Measurements from ENCODE around the gene NCK2. TPM values are rescaled to one million over a fixed set of nuclear protein-coding genes. Genes with fewer than 3 reads are reported as not detected.

Gene NCK2
- total RNA-seq, 1 experiment from 2014 or later = 45.4 TPM

GRCh38 chr2:105883911-105884694 lies 139.4 kb downstream of the NCK2 start:
- Histone ChIP-seq H3K9ac (ENCODE audit: low read length) (no peak overlapping the region), H4K20me1 (ENCODE audit: low read length) (no peaks in the 10 kb centered on the region), H3K9me3 (ENCODE audit: low read length) (no peaks in the 10 kb centered on the region), H3K27ac (ENCODE audit: low read length) (no peak overlapping the region), H3K9me2 (replicated peaks; ENCODE audit: low read length) (no peaks in the 10 kb centered on the region), H3F3A (ENCODE audit: low read length, unreplicated experiment) (no peaks in the 10 kb centered on the region), H2AFZ (ENCODE audit: low read length) (no peak overlapping the region), H3K4me2 (ENCODE audit: low read length) (no peak overlapping the region), H3K4me1 (ENCODE audit: insufficient read depth, low read length) (no peaks in the 10 kb centered on the region), H3K79me2 (ENCODE audit: low read length) (peaks cover 8% of the 10 kb centered on the region; the same call in 1 of the 2 replicates), H3K36me3 (ENCODE audit: low read depth, low read length) (no peaks in the 10 kb centered on the region), H3K27me3 (ENCODE audit: low read length) (no peaks in the 10 kb centered on the region), H3K4me3 (ENCODE audit: low read length) (no peak overlapping the region)
- ChIA-PET CTCF (no interaction called here), POLR2A (ENCODE audit: unreplicated experiment) (no interaction called here)
- no TSS peak for BruUV-seq (replicated peaks)
- intact Hi-C loops (cut with micrococcal nuclease) = no loop called here
- DNase-seq (no peak), ATAC-seq (no peak)
- TF ChIP-seq EZH2 (IDR thresholded peaks at IDR 0.05; ENCODE audit: low read length, unreplicated experiment) (no peak), EZH2phosphoT487 (IDR thresholded peaks at IDR 0.05; ENCODE audit: borderline replicate concordance, low read length) (no peak), CTCF (conservative IDR thresholded peaks at IDR 0.05; ENCODE audit: low read depth, low read length) (no peak)

- H3K9ac ChIP-seq (ENCODE audit: low read length) = no peak overlapping the region
- POLR2A ChIA-PET (ENCODE audit: unreplicated experiment) = no interaction called here
- CTCF ChIA-PET = no interaction called here
- H4K20me1 ChIP-seq (ENCODE audit: low read length) = no peaks in the 10 kb centered on the region
- TF ChIP-seq CTCF (conservative IDR thresholded peaks at IDR 0.05; ENCODE audit: low read depth, low read length) = no peak
- intact Hi-C loops (cut with micrococcal nuclease) = no loop called here
- H3F3A ChIP-seq (ENCODE audit: low read length, unreplicated experiment) = no peaks in the 10 kb centered on the region
- no peak overlapping the region for H3K4me3 ChIP-seq (ENCODE audit: low read length)
- BruUV-seq (replicated peaks) = no TSS peak
- H3K79me2 ChIP-seq (ENCODE audit: low read length) = peaks cover 8% of the 10 kb centered on the region; the same call in 1 of the 2 replicates
- no peaks in the 10 kb centered on the region for H3K27me3 ChIP-seq (ENCODE audit: low read length)
- no peaks in the 10 kb centered on the region for H3K9me2 ChIP-seq (replicated peaks; ENCODE audit: low read length)
- H3K4me2 ChIP-seq (ENCODE audit: low read length) = no peak overlapping the region
- DNase-seq (no peak), ATAC-seq (no peak)
- H3K9me3 ChIP-seq (ENCODE audit: low read length) = no peaks in the 10 kb centered on the region
- H3K36me3 ChIP-seq (ENCODE audit: low read depth, low read length) = no peaks in the 10 kb centered on the region
- no peaks in the 10 kb centered on the region for H3K4me1 ChIP-seq (ENCODE audit: insufficient read depth, low read length)
- no peak overlapping the region for H3K27ac ChIP-seq (ENCODE audit: low read length)
- H2AFZ ChIP-seq (ENCODE audit: low read length) = no peak overlapping the region
Measured at GRCh38 chr2:105885456-105885855, 140.7 kb downstream of the NCK2 start.

- ATAC-seq (no peak), DNase-seq (no peak)
- H2AFZ ChIP-seq (ENCODE audit: low read length) = no peak overlapping the region
- BruUV-seq (replicated peaks) = no TSS peak
- no peak overlapping the region for H3K27ac ChIP-seq (ENCODE audit: low read length)
- TF ChIP-seq EZH2phosphoT487 (IDR thresholded peaks at IDR 0.05; ENCODE audit: borderline replicate concordance, low read length) = no peak
- TF ChIP-seq EZH2 (IDR thresholded peaks at IDR 0.05; ENCODE audit: low read length, unreplicated experiment) = no peak
- TF ChIP-seq CTCF (conservative IDR thresholded peaks at IDR 0.05; ENCODE audit: low read depth, low read length) = no peak
- no peaks in the 10 kb centered on the region for H3K27me3 ChIP-seq (ENCODE audit: low read length)
- intact Hi-C loops (cut with micrococcal nuclease) = no loop called here
- CTCF ChIA-PET = no interaction called here
- H3K9ac ChIP-seq (ENCODE audit: low read length) = no peak overlapping the region
- POLR2A ChIA-PET (ENCODE audit: unreplicated experiment) = no interaction called here
- no peaks in the 10 kb centered on the region for H4K20me1 ChIP-seq (ENCODE audit: low read length)
- H3K9me3 ChIP-seq (ENCODE audit: low read length) = no peaks in the 10 kb centered on the region
- no peaks in the 10 kb centered on the region for H3K4me1 ChIP-seq (ENCODE audit: insufficient read depth, low read length)
- peaks cover 8% of the 10 kb centered on the region; the same call in 1 of the 2 replicates for H3K79me2 ChIP-seq (ENCODE audit: low read length)
- H3K36me3 ChIP-seq (ENCODE audit: low read depth, low read length) = no peaks in the 10 kb centered on the region
- H3K9me2 ChIP-seq (replicated peaks; ENCODE audit: low read length) = no peaks in the 10 kb centered on the region
- H3F3A ChIP-seq (ENCODE audit: low read length, unreplicated experiment) = no peaks in the 10 kb centered on the region
- H3K4me3 ChIP-seq (ENCODE audit: low read length) = no peak overlapping the region
- H3K4me2 ChIP-seq (ENCODE audit: low read length) = no peak overlapping the region
Measured at GRCh38 chr2:105886029-105886454, 141.3 kb downstream of the NCK2 start.
